RWPE2 (cell line): Measurements from ENCODE around the gene PLCH2.

ENCODE experiments used
- ATAC-seq: fragments of 200-7000 bp; cut with Tn5 transposase; 3 replicates; pipeline ENCODE4 v1.9.1; 2021; ENCODE audit warnings: low read depth
- DNase-seq: peaks from one replicate; pipeline ENCODE4 v3.0.0-alpha.2; 2020; ENCODE audit warnings: low spot score
- H3K27ac ChIP-seq: fragments of 450-650 bp; 2 replicates; pipeline ENCODE4 v1.5.1; 2017; ENCODE audit warnings: mild to moderate bottlenecking; ENCODE audit not compliant: poor library complexity, severe bottlenecking
- H3K27me3 ChIP-seq: fragments of 250-450 bp; sonication (Bioruptor Pico); 2 replicates; pipeline ENCODE4 v1.5.1; 2021; ENCODE audit warnings: mild to moderate bottlenecking, moderate library complexity; ENCODE audit not compliant: insufficient read depth, poor library complexity, severe bottlenecking
- H3K36me3 ChIP-seq: fragments of 250-450 bp; sonication (Bioruptor Pico); 2 replicates; pipeline ENCODE4 v1.5.1; 2020; ENCODE audit warnings: low read depth, mild to moderate bottlenecking, moderate library complexity
- H3K4me1 ChIP-seq: fragments of 250-450 bp; sonication (Bioruptor Pico); 2 replicates; pipeline ENCODE4 v1.5.1; 2021; ENCODE audit warnings: mild to moderate bottlenecking, moderate library complexity; ENCODE audit not compliant: insufficient read depth, poor library complexity, severe bottlenecking
- H3K4me3 ChIP-seq: fragments of 250-450 bp; sonication (Bioruptor Pico); 2 replicates; pipeline ENCODE4 v1.5.1; 2021; ENCODE audit warnings: mild to moderate bottlenecking, moderate library complexity; ENCODE audit not compliant: severe bottlenecking
- H3K9me3 ChIP-seq: fragments of 250-450 bp; sonication (Bioruptor Pico); 2 replicates; pipeline ENCODE4 v1.5.1; 2021; ENCODE audit warnings: mild to moderate bottlenecking, moderate library complexity; ENCODE audit not compliant: severe bottlenecking
- TF ChIP-seq, protein P1 (sequence below): fragments of 450-650 bp; IDR thresholded peaks from one replicate; pipeline ENCODE4 v1.5.1; 2017; ENCODE audit warnings: mild to moderate bottlenecking, moderate library complexity; ENCODE audit not compliant: poor library complexity, severe bottlenecking

The PLCH2 gene

DNA sequence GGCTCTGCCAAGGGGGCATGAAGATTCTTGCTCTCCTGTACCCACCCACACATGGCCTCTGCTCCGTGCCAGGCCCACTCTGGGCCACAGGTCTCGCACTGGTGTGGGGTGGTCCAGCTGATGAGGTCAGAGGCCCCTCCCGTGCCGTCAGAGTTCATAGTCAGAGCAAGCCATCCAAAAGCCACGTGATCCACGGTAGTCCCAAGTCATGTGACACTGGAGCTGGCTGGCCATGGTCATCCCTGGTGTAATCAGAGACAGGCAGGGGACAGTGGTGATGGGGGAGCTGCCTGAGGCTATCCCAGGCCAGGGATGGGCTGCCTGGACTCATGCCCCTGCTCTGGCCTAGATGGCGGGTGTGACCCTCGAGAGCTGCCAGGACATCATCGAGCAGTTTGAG, 10.5 kb downstream of the PLCH2 start:
- Histone ChIP-seq H3K36me3 (peaks cover 64% of the 10 kb centered on the region), H3K4me1 (peaks cover under 1% of the 10 kb centered on the region), H3K27me3 (no peaks in the 10 kb centered on the region), H3K4me3 (no peak overlapping the region), H3K9me3 (no peaks in the 10 kb centered on the region), H3K27ac (no peak overlapping the region)
- no peak for ATAC-seq
- no peak for DNase-seq
- TF ChIP-seq, protein P1, sequence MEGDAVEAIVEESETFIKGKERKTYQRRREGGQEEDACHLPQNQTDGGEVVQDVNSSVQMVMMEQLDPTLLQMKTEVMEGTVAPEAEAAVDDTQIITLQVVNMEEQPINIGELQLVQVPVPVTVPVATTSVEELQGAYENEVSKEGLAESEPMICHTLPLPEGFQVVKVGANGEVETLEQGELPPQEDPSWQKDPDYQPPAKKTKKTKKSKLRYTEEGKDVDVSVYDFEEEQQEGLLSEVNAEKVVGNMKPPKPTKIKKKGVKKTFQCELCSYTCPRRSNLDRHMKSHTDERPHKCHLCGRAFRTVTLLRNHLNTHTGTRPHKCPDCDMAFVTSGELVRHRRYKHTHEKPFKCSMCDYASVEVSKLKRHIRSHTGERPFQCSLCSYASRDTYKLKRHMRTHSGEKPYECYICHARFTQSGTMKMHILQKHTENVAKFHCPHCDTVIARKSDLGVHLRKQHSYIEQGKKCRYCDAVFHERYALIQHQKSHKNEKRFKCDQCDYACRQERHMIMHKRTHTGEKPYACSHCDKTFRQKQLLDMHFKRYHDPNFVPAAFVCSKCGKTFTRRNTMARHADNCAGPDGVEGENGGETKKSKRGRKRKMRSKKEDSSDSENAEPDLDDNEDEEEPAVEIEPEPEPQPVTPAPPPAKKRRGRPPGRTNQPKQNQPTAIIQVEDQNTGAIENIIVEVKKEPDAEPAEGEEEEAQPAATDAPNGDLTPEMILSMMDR: no peak

DNA sequence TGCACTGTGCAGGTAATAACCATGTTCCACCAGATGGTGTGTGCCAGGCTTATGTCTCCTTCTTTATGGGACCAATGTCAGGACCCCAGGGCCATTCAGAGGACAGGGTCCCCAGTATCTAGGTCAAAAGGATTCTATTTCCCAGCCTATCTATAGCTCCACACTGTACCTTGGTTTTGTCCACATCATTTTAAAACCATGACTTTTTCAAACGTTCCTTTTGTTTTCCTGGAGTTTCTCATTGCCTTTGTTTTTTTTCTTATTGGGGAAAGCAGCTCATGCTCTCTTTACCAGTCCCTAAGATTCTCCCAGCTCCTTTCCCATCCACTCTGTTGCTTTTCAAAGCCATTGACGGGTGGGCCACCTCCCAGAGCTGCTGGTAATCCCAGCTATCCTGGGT, 12.6 kb downstream of the PLCH2 start:
- TF ChIP-seq, protein P1: no peak
- Histone ChIP-seq H3K4me1 (peaks cover 2% of the 10 kb centered on the region), H3K4me3 (no peak overlapping the region), H3K27me3 (no peaks in the 10 kb centered on the region), H3K36me3 (peaks cover 64% of the 10 kb centered on the region), H3K9me3 (no peaks in the 10 kb centered on the region), H3K27ac (no peak overlapping the region)
- DNase-seq (no peak), ATAC-seq (no peak)

- TF ChIP-seq, protein P1: no peak
- Histone ChIP-seq H3K27ac (no peak overlapping the region), H3K9me3 (no peaks in the 10 kb centered on the region), H3K4me1 (peaks cover 6% of the 10 kb centered on the region), H3K27me3 (no peaks in the 10 kb centered on the region), H3K36me3 (peaks cover 59% of the 10 kb centered on the region), H3K4me3 (no peak overlapping the region)
- DNase-seq (no peak), ATAC-seq (no peak)
Measured at GRCh38 chr1:2489615-2490014, 13.5 kb downstream of the PLCH2 start.

- DNase-seq (no peak), ATAC-seq (no peak)
- Histone ChIP-seq H3K9me3 (no peaks in the 10 kb centered on the region), H3K4me3 (no peak overlapping the region), H3K4me1 (peaks cover 6% of the 10 kb centered on the region), H3K36me3 (peaks cover 60% of the 10 kb centered on the region), H3K27me3 (no peaks in the 10 kb centered on the region), H3K27ac (no peak overlapping the region)
- TF ChIP-seq, protein P1: no peak
Measured at GRCh38 chr1:2492091-2492490, 16.0 kb downstream of the PLCH2 start.

- Histone ChIP-seq H3K4me1 (peaks cover 6% of the 10 kb centered on the region), H3K4me3 (no peak overlapping the region), H3K36me3 (peaks cover 49% of the 10 kb centered on the region), H3K27ac (peak overlapping the region; percentile 63), H3K27me3 (no peaks in the 10 kb centered on the region), H3K9me3 (no peaks in the 10 kb centered on the region)
- no peak for DNase-seq
- no peak for ATAC-seq
- TF ChIP-seq, protein P1: no peak
Measured at GRCh38 chr1:2493218-2493617, 17.1 kb downstream of the PLCH2 start.
